ENCODE results near the gene MEIKIN.
"Not testable (repeated sequence)": the region's sequence is repeated elsewhere in the genome, so short reads cannot be mapped to it uniquely, and the experiment has no call there.

The MEIKIN gene

DNA sequence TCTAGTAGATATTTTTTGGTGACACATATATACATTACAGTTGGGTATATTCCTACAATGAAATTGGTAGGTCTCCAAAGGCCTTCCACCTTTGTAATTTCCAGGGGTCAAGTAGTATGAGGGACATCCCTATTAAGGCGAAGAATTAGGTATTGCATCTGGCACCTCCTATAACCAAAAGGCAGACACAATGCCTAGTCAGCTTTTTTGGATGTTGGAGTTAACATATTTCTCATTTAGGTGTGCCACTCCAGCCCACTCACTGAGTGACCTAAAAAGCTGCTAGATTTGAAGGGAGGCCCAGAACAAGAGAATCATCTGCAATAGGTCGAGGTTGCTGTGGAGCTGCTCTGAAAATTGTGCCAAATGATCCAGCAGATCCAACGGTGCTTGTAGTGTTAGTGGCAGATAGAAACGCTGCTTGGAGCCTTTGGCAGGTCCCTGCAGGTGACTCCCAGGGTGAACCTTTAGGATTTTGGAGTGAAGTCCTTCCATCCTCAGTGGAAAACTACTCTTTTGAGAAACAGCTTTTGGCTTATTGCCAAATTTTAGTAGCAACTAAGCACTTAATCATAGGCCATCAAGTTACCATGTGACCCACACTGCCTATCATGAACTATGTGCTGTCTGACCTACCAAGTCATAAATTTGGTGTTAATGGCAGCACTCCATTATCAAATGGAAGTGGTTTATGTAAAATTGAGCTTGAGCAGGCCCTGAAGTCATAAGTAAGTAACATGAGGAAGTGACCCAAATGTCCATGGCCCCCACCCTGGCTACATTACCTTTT is 132.9 kb downstream of the MEIKIN start:
- DNase-seq (ENCODE audit: low read depth, low spot score), result no peak

DNA sequence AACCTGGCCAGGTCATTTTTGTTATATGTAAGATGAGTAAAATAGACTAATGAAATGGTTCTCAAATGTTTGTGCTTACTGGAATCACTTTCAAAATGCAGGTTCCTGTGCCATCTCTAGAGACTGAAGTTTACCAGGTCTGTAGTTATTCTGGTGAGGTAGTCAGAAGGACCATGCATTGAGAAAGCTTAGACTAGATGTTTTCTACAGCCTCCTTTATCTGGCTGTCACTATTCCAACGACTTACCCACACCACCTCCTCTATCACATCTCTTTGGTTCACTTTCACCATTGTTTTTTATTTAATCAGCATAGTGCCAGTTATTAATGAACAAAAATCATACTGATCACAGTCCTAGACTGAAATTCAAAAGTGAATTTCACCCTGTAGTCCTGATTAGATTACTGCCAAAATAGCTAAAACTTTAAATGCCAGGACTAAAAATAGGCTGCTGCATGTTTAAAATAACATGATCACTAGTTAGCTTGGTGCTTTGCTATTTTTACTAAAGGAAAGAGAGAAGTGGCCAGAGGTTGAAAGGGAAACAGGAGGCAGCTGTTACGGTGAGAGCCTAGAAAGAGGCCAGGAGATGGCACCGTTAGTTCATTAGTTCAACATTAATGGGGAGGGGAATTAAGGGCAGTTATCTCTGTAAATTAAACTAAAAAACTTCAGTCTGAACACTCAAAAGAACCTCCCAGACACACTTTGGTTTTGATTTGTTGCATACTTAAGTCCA is 134.8 kb downstream of the MEIKIN start:
- DNase-seq (ENCODE audit: low read depth, low spot score), result no peak

DNA sequence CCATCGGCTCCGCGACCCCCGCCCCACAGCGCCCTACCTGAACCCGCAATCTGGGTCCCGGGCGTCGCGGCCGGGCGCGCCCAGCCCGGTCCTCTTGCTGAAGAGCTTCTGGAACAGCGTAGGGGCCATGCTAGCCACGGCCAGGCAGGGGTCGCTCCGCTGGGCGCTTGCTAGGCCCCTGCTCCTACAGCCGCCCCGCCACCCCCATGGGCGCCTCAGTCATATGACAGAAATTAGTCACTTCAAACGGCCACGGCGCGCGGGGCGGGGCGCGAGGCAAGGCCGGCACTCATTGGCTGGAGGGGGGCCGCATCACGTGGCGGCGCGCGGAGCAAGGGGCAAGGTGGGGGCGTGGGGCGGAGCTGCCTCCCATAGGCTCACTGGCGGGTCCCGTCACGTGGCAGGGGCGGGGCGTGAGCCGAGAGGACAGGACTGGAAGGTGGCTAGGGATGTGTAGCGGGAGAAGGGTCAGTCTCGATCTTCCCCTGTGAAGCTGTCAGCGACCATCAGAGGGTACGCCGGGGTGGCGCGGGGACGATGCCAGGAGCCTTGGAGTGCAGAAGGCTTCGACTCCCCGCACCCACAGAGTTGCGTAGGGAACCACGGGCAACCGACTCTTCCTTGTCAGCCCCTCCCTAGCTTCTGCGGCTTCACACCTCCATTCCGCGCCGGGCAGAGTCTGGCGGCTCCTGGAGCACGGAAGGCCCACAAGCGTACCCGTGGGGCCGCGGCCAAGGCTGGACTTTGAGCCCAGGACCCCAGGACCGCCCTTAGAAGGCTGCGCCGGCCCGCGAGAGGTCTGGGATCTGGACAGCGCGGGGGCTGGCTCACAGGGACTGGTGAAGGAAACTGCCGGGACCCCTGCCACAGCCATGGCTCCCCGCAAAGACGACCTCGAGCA is 148.4 kb downstream of the MEIKIN start, which contains the start of gene FNIP1:
Gene FNIP1, minus strand, starts transcription at position 225 of the 901 bp plus-strand sequence. Its CDS starts 96 bp downstream, at position 129.
- DNase-seq (ENCODE audit: low read depth, low spot score), result peak; percentile 97

DNA sequence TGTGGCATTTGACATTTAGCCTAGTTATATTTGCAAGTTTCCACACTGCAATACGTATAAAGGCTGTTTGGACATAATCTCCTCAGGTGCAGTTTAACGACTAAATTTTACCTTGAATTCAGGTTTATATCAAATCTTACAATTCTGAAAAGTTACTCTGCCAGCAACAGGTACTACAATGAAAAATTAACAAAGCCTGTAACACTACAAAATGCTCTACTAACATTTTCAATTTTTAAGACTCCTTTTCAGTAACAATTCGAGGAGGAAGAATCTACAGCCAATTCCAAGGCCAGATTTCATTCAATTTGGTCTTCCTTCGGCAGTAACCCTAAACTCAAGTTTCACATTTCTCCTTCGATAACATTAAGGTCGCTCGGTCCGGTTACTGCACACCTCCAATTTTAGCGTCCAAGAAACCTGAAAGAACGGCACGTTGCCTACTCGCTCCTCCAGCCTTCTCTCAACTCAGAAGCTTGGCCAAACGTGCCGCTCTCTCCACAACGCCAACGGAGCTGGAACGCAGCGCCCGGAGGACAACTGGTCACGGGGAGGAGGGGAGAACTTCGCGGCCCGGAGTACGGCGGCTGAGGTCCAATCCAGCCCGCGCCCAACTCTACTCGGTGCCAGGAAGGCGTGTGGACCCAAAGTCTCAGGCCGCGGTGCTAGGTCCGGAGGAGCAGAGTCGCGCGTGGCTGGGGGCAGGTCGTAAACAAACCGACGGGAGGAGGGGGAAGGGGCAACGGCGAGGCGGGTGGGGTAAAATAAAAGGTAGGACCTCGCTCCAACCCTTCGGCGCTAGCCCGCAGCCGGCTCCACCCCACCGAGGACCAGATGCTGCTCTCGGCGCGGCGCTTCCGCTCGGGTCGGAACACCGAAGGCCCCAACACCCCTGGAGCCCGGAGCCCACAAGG is 149.3 kb downstream of the MEIKIN start:
- peak; percentile 0 for DNase-seq (ENCODE audit: low read depth, low spot score)

DNA sequence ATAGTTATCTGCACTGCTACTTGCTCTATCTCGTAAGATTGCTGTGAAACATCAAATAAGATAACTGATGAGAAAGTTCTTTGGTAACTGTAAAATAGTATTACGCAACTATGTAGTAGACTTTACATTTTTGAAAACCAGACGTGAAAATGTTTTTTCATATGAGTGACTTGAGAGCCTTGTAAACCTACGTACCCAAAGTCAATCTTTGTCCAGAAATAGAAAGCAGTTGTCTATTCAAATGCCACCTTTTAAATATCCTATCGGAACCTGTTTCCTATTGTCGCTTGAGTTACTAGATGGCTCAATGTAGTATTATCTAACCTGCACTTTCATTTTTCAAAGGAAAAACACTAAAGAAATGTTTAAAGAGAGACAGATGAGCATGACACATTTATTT is 150.2 kb downstream of the MEIKIN start:
- no peak for DNase-seq (ENCODE audit: low read depth, low spot score)

DNA sequence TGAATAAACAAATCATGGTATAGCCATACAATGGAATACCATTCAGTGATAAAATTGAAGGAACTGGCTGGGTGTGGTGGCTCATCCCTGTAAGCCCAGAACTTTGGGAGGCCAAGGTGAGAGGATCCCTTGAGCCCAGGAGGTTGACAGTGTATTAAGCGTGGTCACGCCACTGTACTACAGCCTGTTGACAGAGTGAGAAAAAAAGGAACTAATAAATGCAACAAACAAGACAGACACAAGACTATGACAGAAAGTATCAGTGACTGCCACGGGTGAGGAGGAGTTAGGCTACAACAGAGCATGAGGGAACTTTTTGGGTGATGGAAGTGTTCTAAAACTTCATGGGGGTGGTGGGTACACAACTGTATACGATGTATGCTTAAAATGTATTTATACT is 150.9 kb downstream of the MEIKIN start:
- DNase-seq (ENCODE audit: low read depth, low spot score), result no peak

DNA sequence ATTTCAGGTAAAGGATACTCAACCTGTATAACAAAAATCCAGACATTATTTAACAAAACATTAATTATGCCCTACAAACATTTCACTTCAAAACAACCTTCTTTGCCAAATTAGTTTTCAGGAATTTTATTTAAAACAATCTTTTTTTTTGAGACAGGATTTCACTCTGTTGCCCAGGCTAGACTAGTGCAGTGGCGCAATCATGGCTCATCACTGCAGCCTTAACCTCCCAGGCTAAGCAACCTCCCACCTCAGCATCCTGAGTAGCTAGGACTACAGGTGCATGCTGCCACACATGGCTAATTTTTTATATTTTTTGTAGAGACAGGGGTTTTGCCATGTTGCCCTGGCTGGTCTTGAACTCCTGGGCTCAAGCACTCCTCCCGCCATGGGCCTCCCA is 152.6 kb downstream of the MEIKIN start:
- no peak for DNase-seq (ENCODE audit: low read depth, low spot score)

DNA sequence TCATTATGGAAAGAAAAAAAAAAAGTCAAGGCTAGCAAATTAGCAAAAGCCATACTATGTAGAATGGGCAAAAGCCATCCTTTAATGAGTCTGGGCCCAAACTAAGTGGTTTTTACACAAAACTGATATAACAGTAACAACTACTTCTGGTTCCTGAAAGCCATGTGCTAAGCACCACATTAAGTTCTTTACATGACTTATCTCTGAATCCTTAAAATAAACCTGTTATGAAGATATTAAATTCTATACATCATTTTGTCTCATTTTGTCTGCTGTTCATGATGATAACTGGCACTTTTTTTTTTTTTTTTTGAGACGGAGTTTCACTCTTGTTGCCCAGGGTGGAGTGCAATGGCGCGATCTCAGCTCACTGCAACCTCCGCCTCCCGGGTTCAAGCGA is 153.6 kb downstream of the MEIKIN start:
- DNase-seq (ENCODE audit: low read depth, low spot score), result no peak

DNA sequence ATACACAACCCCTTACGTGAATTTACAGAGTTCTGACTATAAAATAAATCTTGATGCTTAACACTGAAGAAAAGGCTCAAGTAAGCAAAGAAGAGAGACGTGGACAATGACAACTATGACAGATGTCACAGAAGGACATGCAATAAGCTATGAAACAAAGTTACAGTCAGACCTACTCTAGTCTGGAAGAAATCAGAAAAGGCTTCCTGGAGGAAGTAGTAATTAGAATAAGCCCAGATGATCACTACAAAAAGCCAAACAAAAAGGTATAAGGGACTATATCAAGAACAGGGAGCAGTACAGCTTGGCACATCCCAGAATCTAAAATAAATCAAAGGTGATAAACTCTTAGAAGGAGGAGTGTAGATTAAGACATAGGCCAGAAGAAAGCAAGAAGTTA is 154.9 kb downstream of the MEIKIN start:
- no peak for DNase-seq (ENCODE audit: low read depth, low spot score)

DNA sequence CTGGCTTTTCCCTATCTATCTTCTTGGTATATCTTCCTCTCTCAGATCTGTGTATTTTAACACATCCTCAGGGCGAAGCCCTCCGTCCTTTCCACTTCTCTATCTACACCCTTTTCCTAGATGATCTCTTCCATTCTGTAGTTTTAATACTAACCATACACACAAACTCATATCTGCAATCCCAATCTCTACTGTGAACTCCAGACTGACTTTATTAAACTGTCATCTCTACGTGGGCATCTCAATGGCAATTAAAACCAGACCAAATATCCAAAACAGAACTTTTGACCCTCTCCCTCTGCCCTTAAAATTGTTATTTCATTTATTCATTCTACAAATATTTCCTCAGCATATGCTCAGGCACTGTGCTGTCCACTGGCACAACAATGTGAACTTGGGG is 155.7 kb downstream of the MEIKIN start:
- no peak for DNase-seq (ENCODE audit: low read depth, low spot score)

DNA sequence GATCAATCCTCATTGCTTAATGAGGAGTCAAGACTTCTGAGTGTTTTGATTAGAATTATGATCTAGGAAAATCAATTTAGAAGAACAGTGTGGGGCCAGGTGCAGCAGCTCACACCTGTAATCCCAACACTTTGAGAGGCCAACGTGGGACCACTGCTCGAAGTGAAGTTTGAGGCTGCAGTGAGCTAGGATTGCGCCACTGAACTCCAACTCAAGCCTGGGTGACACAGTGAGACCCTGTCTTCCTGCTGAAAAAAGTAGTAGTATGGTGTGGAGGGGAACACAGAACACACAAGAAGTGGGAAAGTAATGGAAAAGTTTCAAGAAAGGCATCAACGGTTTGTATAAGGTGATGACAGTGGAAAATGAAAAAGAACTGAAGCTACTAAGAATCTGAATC is 157.7 kb downstream of the MEIKIN start:
- DNase-seq (ENCODE audit: low read depth, low spot score), result no peak

DNA sequence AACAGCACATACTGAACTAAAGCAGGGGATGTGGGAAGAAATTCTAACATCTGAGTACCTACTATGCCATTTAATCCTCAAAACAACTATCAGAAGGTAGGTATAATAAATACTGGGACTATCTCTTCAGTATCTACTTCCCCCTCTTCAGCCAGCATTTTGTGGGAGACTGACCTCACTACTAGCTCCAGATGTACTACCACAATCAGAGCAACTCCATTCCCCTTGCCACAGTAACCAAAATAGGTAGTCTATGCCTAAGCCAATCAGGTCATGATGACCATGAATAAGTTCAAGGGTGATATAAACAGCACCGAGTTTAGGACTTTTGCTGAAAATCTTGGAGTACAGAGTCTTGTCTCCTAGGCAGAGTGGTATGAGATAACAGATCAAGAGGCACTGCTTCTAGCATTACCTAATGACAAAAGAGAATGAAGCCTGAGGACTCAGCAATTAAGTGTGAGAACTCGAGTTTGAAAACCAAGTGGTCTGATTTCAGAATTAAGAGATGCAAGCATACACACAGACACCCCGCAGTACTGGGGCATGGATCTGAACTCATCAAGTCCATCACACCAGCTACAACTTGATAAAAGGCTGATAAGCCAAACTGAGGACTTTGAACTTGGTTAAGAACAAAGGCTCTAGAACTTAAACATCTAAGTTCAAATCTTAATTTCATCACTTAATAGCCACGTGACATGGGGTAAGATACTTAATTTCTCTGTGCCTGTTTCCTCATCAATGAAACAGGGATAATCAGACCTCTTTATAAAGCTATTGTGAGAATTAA is 158.4 kb downstream of the MEIKIN start:
- DNase-seq (ENCODE audit: low read depth, low spot score), result no peak

DNA sequence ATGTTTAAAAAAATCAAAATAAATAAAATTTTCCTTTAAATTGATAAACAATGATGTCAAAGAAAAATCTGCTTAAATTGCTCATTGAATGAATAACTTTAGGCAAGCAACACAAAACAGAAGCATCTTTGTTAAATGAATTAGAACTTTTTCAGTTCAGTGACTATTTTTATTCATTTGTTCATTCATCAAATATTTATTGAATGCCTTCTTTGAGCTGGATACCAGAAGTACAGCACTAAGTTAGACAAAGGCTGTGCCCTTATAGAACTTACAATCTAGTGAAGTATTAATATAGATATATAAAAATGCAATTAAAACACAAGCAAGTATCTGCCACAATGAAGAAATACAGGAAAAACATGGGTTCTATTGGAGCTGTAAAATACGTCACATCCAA is 159.4 kb downstream of the MEIKIN start:
- no peak for DNase-seq (ENCODE audit: low read depth, low spot score)

DNA sequence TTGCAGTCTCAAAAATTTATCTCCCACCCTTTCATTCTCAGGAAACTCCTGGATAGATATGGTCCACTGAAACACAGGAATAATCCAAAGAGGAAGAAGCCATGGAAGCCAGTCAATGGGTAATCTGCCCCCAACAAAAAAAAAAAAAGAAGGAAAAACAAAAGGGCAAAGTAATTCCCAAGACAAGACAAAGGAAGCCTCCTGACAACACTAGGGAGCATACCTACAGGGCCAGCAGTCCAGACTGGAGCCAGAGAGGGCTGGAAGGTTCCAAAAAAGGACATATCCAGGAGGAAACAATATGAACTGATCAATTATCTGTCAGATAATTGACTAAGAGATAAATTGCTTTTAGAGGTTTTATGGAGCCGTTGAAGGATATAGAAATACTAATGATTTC is 161.6 kb downstream of the MEIKIN start:
- DNase-seq (ENCODE audit: low read depth, low spot score), result no peak

DNA sequence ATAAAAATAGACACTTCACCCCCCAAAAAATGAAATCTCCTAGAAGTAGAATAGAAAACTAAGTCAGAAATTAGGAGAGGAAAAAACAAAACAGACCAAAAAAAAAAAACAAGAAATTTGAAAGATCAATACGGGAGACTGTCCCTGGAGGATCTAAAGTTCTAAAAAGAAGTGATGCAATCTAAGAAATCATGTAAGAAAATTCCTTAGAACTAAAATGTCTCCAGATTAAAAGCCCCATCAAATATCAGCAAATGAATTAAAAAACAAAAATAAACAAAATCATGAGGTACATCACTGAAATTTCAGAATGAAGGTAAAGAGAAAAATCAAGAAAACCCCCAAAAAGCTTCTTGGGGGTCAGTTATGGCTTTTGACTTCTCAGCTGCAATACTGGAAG is 162.1 kb downstream of the MEIKIN start:
- DNase-seq (ENCODE audit: low read depth, low spot score), result no peak

DNA sequence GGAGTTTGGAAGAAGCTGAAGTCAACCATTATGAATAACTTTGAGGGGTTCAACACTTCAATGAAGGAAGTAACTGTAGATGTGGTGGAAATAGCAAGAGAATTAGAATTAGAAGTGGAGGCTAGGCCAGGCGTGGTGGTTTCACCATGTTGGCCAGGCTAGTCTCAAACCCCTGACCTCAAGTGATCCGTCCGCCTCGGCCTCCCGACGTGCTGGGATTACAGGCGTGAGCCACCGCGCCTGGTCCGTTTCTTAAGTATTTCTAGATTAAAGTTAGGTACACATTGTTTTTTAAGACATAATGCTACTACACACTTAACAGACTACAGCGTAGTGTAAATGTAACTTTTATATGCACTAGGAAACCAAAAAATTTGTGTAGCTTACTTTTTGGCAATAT is 162.7 kb downstream of the MEIKIN start:
- no peak for DNase-seq (ENCODE audit: low read depth, low spot score)

DNA sequence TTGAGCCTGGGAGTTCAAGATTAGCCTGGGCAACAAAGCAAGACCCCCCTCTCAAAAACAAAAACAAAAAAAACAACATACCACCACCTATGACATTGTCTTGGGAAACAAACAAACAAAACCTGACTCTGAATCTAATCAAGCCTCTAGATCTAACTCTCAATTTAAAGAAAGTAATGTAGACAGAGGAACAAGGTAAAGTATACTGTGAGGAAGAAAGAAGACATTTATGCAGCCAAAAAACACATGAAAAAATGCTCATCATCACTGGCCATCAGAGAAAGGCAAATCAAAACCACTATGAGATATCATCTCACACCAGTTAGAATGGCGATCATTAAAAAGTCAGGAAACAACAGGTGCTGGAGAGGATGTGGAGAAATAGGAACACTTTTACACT is 167.3 kb downstream of the MEIKIN start:
- not testable (repeated sequence) for DNase-seq (ENCODE audit: low read depth, low spot score)

DNA sequence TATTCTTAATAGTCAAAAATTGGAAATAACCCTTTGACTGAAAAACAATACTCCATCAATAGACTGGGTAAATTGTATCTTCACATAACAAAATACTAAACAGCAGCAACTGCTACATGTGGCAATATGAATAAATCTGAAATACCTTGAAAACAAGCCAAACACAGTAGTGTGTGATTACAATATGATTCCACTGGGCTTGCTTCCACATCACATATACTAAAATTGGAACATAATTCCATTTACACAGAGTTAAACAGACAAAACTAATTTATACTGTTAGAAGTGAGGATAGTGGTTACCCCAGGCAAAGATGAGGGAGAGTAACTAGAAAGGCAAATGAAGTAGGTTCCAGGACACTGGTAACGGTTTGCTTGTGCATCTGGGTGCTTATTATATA is 169.0 kb downstream of the MEIKIN start:
- DNase-seq (ENCODE audit: low read depth, low spot score), result no peak

DNA sequence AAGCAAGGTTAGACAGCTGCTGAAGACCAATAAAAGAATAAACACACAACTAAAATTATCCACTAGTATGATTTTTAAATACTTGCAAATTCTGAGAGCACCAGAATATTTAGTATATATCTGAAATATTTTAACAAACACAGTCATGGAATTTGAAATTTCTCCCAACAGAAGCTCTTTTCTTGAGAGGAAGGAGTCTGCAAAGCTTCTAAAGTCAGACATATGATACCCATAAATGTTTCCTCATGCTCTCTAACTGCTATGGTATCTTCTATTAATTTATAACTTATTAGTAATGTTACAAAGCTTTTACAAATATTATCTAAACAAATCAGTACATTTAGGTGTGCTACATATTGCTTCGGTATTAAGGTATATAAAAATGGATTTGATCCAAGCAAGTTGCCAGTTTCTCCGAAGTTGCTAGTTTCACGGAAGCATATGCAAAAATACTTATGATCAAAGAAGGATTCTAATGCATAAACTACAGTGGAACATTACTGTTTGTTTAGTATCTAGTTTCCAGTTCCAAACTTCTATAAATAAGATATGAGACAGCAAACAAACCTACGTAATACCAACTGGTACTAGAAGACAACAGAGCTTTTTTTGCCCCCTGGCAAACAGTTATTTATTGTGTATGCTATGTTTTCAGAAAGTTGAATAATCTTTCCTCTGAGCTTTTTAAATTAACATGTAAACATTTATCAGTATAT is 170.7 kb downstream of the MEIKIN start:
- DNase-seq (ENCODE audit: low read depth, low spot score), result no peak

DNA sequence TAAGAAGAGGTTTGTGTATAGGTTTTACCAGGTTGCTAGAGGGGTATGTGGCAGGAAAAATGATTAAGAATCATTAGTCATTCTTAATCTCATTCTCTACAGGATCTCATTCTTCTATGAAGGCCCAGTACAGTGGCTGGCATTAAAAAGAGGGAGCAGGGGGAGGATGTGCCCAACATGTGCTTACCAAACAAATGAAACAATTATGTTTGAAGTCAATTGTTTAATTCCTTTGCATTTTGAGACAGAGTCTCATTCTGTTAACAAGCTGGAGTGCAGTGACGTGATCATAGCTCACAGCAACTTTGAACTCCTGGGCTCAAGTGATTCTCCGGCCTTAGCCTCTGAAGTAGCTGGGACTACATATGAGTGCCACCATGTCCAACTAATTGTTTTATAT is 171.7 kb downstream of the MEIKIN start:
- DNase-seq (ENCODE audit: low read depth, low spot score), result no peak
